Effector memory CD4-positive, alpha-beta T cell (primary cell): ENCODE results near the gene C11orf71.
A peak's percentile ranks its signal among the peaks of the same experiment; 100 is the strongest.

Experiments
- DNase-seq, 3 donors: peaks; one replicate each; pipeline ENCODE4 v3.0.0-alpha.2; 2020
- H3K27ac ChIP-seq: 2 replicates; pipeline ENCODE4 v1.7.0; 2013; ENCODE audit warnings: mild to moderate bottlenecking, low read length, moderate library complexity; ENCODE audit not compliant: insufficient read depth, poor library complexity, severe bottlenecking
- H3K27me3 ChIP-seq: replicated peaks from 2 replicates; pipeline ENCODE4 v1.7.0; 2013; ENCODE audit warnings: mild to moderate bottlenecking, low read length; ENCODE audit not compliant: insufficient read depth, control insufficient read depth, poor library complexity, severe bottlenecking
- H3K36me3 ChIP-seq: 2 replicates; pipeline ENCODE4 v1.7.0; 2013; ENCODE audit warnings: mild to moderate bottlenecking, low read length, moderate library complexity; ENCODE audit not compliant: control insufficient read depth, insufficient read depth
- H3K4me1 ChIP-seq: 2 replicates; pipeline ENCODE4 v1.7.0; 2013; ENCODE audit warnings: low read length, mild to moderate bottlenecking; ENCODE audit not compliant: control insufficient read depth, insufficient read depth, poor library complexity, severe bottlenecking
- H3K4me3 ChIP-seq: 2 replicates; pipeline ENCODE4 v1.7.0; 2013; ENCODE audit warnings: low read length, low read depth, mild to moderate bottlenecking; ENCODE audit not compliant: insufficient read depth, poor library complexity, severe bottlenecking
- H3K9me3 ChIP-seq: 2 replicates; pipeline ENCODE4 v1.7.0; 2013; ENCODE audit warnings: mild to moderate bottlenecking, low read length, moderate library complexity; ENCODE audit not compliant: control insufficient read depth
- total RNA-seq, 3 donors: gene quantifications; one replicate each; lab custom pipeline; 2026; lab: John Stamatoyannopoulos, UW

C11orf71 gene, protein sequence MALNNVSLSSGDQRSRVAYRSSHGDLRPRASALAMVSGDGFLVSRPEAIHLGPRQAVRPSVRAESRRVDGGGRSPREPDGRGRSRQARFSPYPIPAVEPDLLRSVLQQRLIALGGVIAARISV
- total RNA-seq, result 13.3 to 27.7 (median 19.0) reads per million in 3 donors

DNA sequence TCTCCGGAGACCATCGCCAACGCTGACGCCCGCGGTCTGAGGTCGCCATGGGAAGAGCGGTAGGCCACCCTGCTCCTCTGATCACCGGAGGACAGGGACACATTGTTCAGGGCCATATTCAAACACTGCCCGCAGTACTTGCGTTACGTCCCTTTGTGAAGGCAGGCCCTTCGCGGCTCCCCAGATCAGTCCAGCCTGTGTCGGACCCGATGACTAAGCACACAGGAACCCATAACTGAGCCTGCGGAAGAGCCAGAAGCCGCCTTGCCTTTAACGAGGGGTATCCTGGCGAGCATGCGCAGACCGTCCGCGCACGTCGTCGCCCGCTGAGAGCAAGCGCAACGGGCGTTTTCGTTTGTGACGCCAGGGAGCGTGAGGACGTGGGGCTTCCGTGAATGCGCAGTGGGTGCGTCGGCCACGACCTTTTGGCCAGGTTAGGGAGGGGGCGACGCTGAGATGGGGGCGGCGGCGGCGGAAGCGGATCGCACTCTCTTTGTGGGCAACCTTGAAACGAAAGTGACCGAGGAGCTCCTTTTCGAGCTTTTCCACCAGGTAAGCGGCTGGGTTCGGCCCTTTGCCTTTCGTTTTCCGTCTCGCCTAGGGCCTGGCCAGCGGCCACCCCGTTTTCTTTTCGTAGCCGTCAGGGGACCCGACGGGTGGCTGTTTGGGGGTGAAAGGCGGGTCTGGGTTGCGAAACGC, at the start of gene C11orf71, which contains the start of gene RBM7:
C11orf71 (minus strand) TSS at position 296 of the 699 bp plus-strand sequence; CDS start at position 116, 180 bp downstream.
RBM7 (plus strand) TSS at position 451 of the 699 bp plus-strand sequence; CDS start at position 457, 6 bp downstream.
- H3K27ac ChIP-seq, result peak within 1 kb of the TSS; percentile 97
- H3K4me3 ChIP-seq, result peak within 1 kb of the TSS; percentile 80
- H3K4me1 ChIP-seq, result peaks cover 13% of the 10 kb centered on the region
- no peaks in the 10 kb centered on the region for H3K9me3 ChIP-seq
- H3K27me3 ChIP-seq, result no peaks in the 10 kb centered on the region
- peaks cover 15% of the 10 kb centered on the region for H3K36me3 ChIP-seq
- peak; percentile 96 to 98 (median 97) for DNase-seq

DNA sequence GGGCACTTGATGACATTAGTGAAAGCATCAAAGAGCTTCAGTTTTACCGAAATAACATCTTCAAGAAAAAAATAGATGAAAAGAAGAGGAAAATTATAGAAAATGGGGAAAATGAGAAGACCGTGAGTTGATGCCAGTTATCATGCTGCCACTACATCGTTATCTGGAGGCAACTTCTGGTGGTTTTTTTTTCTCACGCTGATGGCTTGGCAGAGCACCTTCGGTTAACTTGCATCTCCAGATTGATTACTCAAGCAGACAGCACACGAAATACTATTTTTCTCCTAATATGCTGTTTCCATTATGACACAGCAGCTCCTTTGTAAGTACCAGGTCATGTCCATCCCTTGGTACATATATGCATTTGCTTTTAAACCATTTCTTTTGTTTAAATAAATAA, 49.5 kb upstream of the C11orf71 start:
- DNase-seq, result no peak
- H3K4me1 ChIP-seq, result no peaks in the 10 kb centered on the region
- H3K4me3 ChIP-seq, result no peak overlapping the region
- H3K27ac ChIP-seq, result no peak overlapping the region
- no peaks in the 10 kb centered on the region for H3K27me3 ChIP-seq
- peaks cover 35% of the 10 kb centered on the region for H3K36me3 ChIP-seq
- H3K9me3 ChIP-seq, result no peaks in the 10 kb centered on the region

DNA sequence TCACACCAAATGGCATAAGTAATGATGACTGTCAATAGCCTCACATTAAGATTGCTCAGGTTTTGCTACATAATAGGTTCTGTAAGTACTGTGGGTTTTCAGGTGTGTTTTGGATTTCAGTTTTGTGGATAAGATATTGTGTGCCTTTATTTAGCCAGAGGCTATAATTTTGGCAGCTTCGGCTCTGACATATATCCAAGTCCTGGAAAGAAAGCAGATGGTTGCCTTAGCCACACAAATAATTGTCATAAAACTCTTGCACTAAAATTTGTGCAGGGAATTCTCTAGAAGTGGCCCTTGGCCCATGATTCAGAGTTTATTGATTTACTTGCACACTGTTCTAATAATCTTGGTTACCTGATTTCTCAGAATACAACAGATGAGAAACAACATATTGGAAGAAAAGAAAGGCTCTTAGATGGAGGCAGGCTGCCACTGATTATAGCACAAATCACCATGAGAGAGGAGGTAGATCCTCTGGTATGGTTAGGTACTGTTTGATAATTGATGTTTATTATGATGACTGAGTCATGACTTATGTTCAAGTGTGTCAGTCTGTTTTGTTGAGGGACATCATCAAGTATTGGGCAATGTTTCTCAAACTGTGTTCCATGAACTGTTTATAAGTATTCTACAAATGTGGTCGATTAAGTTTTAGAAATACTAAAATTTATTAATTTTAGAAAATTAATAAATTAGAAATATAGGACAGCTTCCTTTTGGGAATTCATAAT, 48.6 kb upstream of the C11orf71 start:
- H3K4me1 ChIP-seq, result no peaks in the 10 kb centered on the region
- H3K36me3 ChIP-seq, result peaks cover 38% of the 10 kb centered on the region
- no peak overlapping the region for H3K27ac ChIP-seq
- no peaks in the 10 kb centered on the region for H3K27me3 ChIP-seq
- no peaks in the 10 kb centered on the region for H3K9me3 ChIP-seq
- no peak overlapping the region for H3K4me3 ChIP-seq
- no peak for DNase-seq

DNA sequence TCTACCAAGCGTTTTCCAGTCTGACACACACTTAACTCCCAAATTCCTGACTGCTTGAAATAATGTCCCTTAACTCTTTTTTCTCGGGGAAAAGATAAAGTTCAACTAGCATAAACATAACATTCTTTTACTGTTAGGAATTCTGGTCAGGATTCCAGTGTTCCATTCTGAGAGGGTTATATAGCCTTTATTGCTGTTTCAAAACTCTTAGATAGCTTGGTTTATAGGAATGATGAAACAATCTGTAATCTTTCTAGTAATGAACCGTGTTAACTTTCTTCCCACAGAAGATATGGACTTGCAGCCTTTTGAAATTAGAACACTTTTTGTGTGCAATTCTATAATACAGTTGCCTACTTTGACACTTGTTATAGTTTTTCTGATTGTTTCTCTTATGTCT, 47.6 kb upstream of the C11orf71 start:
- Histone ChIP-seq H3K4me1 (no peaks in the 10 kb centered on the region), H3K4me3 (no peak overlapping the region), H3K27me3 (no peaks in the 10 kb centered on the region), H3K27ac (no peak overlapping the region), H3K9me3 (no peaks in the 10 kb centered on the region), H3K36me3 (peaks cover 38% of the 10 kb centered on the region)
- DNase-seq, result no peak

DNA sequence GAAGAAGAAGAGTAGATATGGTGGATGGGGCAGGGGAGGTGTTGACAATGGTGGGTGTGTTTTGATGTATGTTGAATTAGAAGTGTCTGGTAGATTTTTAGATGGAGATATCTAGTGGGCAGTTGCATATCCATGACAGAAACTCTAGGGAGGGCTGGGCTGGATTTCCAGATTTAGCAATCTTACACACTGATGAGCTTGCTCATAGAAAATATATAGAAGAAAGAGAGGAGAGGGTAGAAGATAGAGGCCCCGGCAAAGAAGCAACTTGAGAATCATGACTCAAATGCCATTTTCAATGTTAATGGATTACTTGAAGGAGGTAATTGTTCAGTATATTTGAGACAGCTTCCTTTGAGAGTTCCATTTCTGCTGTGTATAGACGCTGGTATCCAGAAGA, 47.1 kb upstream of the C11orf71 start:
- Histone ChIP-seq H3K36me3 (peaks cover 38% of the 10 kb centered on the region), H3K4me3 (no peak overlapping the region), H3K27ac (no peak overlapping the region), H3K9me3 (no peaks in the 10 kb centered on the region), H3K27me3 (no peaks in the 10 kb centered on the region), H3K4me1 (no peaks in the 10 kb centered on the region)
- DNase-seq, result no peak

DNA sequence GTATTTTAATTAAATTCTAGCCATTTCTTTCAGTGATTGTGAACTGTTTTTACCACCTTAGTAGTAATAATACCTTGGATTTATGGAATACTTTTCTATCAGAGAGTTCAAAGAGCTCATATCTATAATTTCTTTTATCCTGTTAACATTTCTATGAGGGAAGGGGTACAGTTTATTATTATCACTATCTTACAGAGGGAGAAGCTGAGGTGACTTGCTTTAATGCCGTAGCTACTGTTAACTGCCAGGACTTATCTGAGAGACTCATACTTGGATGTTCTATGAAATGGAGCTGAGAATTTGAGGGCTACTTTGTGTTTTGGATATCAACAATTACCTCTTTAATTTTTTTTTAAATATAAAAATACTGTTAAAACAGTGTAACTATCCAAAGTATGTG, 42.2 kb upstream of the C11orf71 start:
- peaks cover 12% of the 10 kb centered on the region for H3K4me1 ChIP-seq
- no peak for DNase-seq
- H3K27me3 ChIP-seq, result no peaks in the 10 kb centered on the region
- no peak overlapping the region for H3K27ac ChIP-seq
- no peaks in the 10 kb centered on the region for H3K9me3 ChIP-seq
- H3K4me3 ChIP-seq, result no peak overlapping the region
- peaks cover 18% of the 10 kb centered on the region for H3K36me3 ChIP-seq

DNA sequence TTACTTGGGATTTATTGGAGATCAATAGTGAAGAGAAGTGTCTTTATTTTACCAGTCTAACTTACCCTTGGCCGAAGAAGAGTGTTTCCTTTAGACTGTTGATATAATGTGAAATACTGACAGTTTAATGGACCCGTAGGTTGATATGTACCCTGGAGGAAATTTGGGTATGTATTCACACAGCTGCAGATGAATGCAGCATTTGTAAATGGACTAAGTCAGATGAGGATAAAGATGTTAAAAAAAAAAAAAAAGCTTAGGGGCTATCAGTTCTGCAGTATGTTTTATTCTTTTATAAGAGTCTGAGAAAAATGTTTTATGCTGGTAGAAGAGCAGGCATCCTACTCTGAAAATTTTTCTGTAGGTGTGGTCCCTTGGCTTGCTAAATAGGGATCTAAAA, 41.6 kb upstream of the C11orf71 start:
- no peak overlapping the region for H3K4me3 ChIP-seq
- DNase-seq, result no peak

GRCh38 chr11:114440971-114441763, 40.9 kb upstream of the C11orf71 start:
- no peak for DNase-seq
- no peak overlapping the region for H3K27ac ChIP-seq

More for the DNA sequence above, 41.6 kb upstream of the C11orf71 start:
- Histone ChIP-seq H3K9me3 (no peaks in the 10 kb centered on the region), H3K27ac (no peak overlapping the region), H3K36me3 (peaks cover 14% of the 10 kb centered on the region), H3K4me1 (peaks cover 12% of the 10 kb centered on the region), H3K27me3 (no peaks in the 10 kb centered on the region)

DNA sequence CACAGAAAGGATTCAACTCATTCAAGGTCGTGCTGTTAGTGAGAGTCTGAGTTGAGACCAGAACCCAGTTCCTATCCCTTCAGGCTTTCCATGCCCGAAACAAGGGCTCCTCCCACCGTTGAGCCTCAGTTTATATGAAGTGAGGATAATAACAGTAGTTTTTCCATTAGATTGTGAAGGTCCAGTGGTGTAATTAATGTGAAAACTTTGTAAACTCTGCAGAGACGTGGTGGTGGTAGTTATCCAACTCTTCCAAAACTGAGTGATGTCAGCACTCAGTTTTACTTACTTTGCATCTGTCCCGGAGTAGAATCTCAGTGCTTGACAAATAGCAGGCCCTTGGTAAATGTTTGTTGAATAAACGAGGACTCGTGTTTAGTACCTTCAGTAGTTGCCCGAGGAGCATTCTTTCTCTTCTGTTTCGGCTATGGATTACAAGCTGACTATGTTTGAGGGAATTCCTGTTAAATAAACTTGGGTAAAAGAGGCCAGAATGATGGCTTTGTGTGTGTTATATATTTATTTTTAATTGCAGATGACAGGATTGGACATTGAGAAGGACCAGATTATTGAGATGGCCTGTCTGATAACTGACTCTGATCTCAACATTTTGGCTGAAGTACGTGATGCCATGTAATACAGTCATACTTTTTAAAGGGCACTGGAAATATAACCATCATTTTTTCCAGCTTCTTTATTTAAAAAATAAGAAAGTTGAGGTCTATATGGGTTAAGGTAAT, 40.0 kb upstream of the C11orf71 start:
- Histone ChIP-seq H3K36me3 (peaks cover 7% of the 10 kb centered on the region), H3K27me3 (no peaks in the 10 kb centered on the region), H3K27ac (no peak overlapping the region), H3K4me1 (peaks cover 12% of the 10 kb centered on the region), H3K9me3 (no peaks in the 10 kb centered on the region), H3K4me3 (peak overlapping the region; percentile 86)
- DNase-seq, result no peak

More at GRCh38 chr11:114440971-114441763, 40.9 kb upstream of the C11orf71 start:
- Histone ChIP-seq H3K4me1 (peaks cover 12% of the 10 kb centered on the region), H3K36me3 (peaks cover 10% of the 10 kb centered on the region), H3K9me3 (no peaks in the 10 kb centered on the region), H3K4me3 (no peak overlapping the region), H3K27me3 (no peaks in the 10 kb centered on the region)
